ENCODE data around the gene ZCCHC9.

DNA sequence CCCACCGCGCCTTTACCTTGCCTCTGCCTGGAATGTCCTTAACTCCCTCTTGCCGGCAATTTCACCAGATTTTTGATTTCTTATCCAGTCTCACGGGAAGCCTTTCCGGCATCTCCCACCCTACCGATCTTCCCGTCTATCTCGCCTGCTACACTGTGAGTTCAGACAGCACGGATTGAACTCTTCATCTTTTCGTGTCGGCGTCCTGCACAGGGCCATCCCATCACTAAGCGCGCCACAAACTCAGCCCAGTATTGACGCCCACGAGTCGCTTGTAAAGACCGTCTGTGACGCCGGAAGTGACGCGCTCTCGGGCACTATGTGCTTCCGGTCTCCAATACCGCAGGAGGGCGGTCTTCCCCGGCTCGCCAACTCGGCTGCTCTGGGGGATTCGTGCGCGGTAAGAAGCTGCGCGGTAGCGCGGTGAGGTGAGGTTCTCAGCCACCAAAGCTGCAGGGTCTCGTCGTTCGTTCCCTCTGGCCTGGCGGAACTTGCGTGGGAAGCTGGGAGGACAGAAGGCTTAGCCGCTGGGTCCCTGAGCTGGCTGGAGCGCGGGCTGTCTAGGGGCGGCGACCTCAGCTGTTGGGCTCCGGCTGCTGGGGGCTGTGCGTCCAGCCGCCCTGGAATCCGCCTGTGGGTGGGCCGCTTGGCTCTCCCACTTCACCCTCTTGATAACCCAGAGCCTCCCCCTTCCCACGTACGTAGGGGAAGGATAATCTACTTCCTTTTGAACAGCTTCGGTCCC is at the start of gene ZCCHC9:
- TF ChIP-seq POLR2A (IDR thresholded peaks at IDR 0.05; ENCODE audit: low read depth, low read length) (peak; percentile 94), TAF1 (IDR thresholded peaks at IDR 0.05; ENCODE audit: low read depth, low read length) (peak; percentile 87), POLR2AphosphoS5 (IDR thresholded peaks at IDR 0.05; ENCODE audit: low read depth, low read length) (peak; percentile 97), SPI1 (IDR thresholded peaks at IDR 0.05; ENCODE audit: low read depth, low read length) (no peak), PAX5 (IDR thresholded peaks at IDR 0.05; ENCODE audit: insufficient read depth, low read length, severe bottlenecking) (peak; percentile 24)
